Measurements from ENCODE around the gene HDDC3. TPM values are rescaled to one million over a fixed set of nuclear protein-coding genes. Genes with fewer than 3 reads are reported as not detected.
"Not testable (repeated sequence)": the region's sequence is repeated elsewhere in the genome, so short reads cannot be mapped to it uniquely, and the experiment has no call there.

HDDC3 gene
- total RNA-seq, 4 donors from 2014 or later, result 12.0 to 21.1 (median 19.4) TPM

DNA sequence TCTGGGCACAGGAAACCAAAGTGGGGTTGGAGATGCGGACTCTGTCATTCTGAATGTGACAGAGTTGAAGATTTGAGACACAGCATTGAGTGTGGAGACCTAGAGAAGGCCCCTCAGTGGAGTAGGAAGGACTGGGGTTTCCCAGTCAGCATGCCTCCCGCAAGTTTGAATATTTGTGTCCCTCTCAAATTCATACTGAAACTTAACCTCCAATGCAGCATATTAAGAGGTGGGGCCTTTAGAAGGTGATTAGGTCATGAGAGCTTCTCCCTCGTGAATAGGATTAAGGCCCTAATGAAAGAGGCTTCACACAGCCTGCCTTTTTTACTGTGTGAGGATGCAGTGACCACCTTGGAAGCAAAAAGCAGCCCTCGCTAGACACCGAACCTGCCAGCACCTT, 8.0 kb downstream of the HDDC3 start:
- TF ChIP-seq, protein P1, sequence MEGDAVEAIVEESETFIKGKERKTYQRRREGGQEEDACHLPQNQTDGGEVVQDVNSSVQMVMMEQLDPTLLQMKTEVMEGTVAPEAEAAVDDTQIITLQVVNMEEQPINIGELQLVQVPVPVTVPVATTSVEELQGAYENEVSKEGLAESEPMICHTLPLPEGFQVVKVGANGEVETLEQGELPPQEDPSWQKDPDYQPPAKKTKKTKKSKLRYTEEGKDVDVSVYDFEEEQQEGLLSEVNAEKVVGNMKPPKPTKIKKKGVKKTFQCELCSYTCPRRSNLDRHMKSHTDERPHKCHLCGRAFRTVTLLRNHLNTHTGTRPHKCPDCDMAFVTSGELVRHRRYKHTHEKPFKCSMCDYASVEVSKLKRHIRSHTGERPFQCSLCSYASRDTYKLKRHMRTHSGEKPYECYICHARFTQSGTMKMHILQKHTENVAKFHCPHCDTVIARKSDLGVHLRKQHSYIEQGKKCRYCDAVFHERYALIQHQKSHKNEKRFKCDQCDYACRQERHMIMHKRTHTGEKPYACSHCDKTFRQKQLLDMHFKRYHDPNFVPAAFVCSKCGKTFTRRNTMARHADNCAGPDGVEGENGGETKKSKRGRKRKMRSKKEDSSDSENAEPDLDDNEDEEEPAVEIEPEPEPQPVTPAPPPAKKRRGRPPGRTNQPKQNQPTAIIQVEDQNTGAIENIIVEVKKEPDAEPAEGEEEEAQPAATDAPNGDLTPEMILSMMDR (IDR thresholded peaks at IDR 0.05), result no peak
- TF ChIP-seq POLR2A (IDR thresholded peaks at IDR 0.05), result no peak
- no peak for DNase-seq (ENCODE audit: low spot score in 2 of 2)
- no peak overlapping the region for H3K4me3 ChIP-seq (ENCODE audit: low read depth, poor library complexity, severe bottlenecking)
- WGBS, 2 donors, result 87 to 91% methylated on average over 5 of the region's 5 CpGs
- intact Hi-C loops (cut with DNase I; ENCODE audit: low total_unique reads), result no loop called here

DNA sequence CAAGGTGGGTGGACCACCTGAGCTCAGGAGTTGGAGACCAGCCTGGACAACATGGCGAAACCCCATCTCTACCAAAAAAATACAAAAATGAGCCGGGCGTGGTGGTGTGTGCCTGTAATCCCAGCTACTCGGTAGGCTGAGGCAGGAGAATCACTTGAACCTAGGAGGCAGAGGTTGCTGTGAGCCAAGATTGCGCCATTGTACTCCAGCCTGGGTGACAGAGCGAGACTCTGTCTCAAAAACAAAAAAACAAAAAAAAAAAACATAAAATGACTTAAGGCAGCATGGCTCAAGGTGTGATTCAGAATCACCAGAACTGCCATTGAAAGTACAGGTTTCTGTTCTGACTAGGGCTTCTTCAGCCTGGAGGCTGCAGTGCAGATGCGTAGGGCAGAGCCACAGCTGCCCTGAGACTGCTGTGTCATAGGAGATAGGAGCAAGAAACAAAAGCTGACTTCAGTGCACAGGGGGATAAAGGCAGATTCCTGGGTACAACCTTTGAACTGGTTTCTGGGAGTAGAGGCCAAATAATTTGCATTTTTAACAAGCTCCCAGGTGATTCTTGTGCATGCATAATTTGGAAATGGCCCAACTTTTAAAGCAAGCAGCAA, 9.5 kb downstream of the HDDC3 start:
- intact Hi-C loops (cut with DNase I; ENCODE audit: low total_unique reads); H3K4me3 ChIP-seq (ENCODE audit: low read depth, poor library complexity, severe bottlenecking); DNase-seq (ENCODE audit: low spot score in 2 of 2): not testable (repeated sequence)
- WGBS, 2 donors, result 92% methylated on average over 7 of the region's 7 CpGs

DNA sequence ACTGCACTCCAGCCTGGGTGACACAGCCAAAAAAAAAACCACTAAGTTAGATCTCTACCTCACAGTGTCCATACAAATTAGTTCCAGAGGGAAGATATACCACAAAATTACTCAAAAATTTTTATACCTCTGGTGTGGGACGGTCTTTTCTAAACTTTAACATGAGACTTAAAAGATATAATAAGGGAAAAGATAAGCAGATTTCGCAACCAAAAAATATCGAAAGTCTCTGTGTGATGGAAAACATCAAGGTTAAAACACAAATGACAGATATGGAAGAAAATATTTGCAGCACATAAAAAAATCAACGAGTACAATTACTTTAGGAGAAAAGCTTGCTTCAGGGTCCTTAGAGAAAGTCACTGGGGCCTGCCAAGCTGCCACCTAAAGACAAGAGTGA, 10.5 kb downstream of the HDDC3 start:
- no peak for DNase-seq (ENCODE audit: low spot score in 2 of 2)
- 86 to 89% methylated on average over 4 of the region's 4 CpGs for WGBS, 2 donors
- intact Hi-C loops (cut with DNase I; ENCODE audit: low total_unique reads), result no loop called here

DNA sequence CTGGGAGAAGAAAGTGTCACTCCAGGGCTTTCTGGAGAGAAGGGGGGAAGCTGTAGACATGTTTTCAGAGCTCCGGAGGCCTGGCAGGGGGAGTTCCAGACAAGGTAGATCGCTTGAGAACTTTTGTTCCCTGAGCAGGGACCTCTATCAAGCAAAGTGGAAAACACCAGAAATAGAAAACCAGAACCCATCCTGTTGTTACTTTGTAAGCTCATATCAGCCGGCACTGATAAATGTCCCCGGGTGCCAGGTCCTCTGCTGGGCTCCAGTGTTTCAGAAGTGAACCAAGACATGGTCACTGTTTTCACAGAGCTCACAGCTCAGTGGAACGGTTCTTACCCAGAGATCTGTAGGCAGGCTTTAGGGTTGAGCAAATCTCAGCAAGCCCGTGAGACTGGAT, 13.5 kb downstream of the HDDC3 start:
- WGBS, 2 donors, result 93 to 95% methylated on average over 6 of the region's 6 CpGs
- DNase-seq (ENCODE audit: low spot score in 2 of 2), result no peak
- H3K4me3 ChIP-seq (ENCODE audit: low read depth, poor library complexity, severe bottlenecking), result no peak overlapping the region
- intact Hi-C loops (cut with DNase I; ENCODE audit: low total_unique reads), result no loop called here
- no peak for TF ChIP-seq POLR2A (IDR thresholded peaks at IDR 0.05)
- TF ChIP-seq, protein P1 (IDR thresholded peaks at IDR 0.05), result no peak

More for the DNA sequence above, 10.5 kb downstream of the HDDC3 start:
- TF ChIP-seq, protein P1 (IDR thresholded peaks at IDR 0.05), result no peak
- TF ChIP-seq POLR2A (IDR thresholded peaks at IDR 0.05), result no peak
- H3K4me3 ChIP-seq (ENCODE audit: low read depth, poor library complexity, severe bottlenecking), result no peak overlapping the region

DNA sequence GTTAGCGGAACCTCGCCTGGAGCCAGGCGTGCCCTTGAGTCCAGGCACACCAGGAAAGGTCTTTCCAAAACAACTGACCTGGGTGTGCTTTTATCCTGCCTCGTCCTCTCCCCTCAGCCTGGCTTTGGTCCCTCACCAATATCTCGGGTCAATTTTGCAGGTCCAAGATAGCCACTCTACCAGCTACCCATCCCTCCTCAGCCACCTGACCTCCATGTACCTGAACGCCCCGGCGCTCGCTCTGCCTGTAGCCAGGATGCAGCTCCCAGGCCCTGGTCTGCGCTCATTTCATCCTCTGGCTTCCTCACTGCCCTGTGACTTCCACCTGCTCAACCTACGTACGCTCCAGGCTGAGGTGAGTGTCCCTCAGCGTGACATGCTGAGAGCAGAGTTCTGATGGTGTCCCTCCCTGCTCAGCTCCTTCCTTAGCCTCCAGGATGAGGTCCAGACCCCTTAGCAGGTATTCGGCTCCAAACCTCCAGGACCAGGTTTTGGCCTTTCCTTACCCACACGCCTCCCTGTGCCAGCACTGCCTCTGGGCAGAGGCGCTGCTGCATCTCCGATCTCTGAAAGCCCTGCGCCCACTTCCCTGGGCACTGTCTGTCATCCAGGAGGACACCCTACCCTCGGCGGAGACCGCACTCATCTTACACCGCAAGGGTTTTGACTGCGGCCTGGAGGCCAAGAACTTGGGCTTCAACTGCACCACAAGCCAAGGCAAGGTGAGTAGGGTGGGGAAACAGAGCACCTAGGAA, 14.1 kb downstream of the HDDC3 start:
- TF ChIP-seq, protein P1 (IDR thresholded peaks at IDR 0.05), result no peak
- TF ChIP-seq POLR2A (IDR thresholded peaks at IDR 0.05), result no peak
- WGBS, 2 donors, result 91 to 95% methylated on average over 23 of the region's 23 CpGs
- H3K4me3 ChIP-seq (ENCODE audit: low read depth, poor library complexity, severe bottlenecking), result no peak overlapping the region
- no peak for DNase-seq (ENCODE audit: low spot score in 2 of 2)
- intact Hi-C loops (cut with DNase I; ENCODE audit: low total_unique reads), result no loop called here

DNA sequence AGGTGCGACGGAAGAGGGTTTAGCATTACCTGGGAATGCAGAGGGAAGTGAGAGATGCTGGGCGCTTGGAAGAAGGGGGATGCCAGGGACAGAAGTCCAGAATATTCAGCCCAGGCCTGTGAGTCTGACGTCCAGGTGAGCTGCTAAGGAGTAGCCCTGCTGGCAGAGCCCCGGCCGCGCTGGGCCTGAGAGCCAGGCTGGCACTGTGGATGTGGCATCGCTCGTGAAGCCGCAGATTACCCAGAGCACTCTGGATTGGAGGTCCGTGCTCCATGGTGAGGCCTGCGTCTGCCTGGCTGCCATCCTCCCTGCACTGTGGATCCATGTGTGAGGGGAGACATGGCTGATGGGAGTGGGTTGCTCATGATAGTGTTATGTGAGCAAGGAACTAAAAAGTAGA, 14.8 kb downstream of the HDDC3 start:
- 88% methylated on average over 11 to 12 of the region's 12 CpGs for WGBS, 2 donors
- TF ChIP-seq POLR2A (IDR thresholded peaks at IDR 0.05), result no peak
- TF ChIP-seq, protein P1 (IDR thresholded peaks at IDR 0.05), result no peak
- no peak for DNase-seq (ENCODE audit: low spot score in 2 of 2)
- intact Hi-C loops (cut with DNase I; ENCODE audit: low total_unique reads), result no loop called here
- H3K4me3 ChIP-seq (ENCODE audit: low read depth, poor library complexity, severe bottlenecking), result no peak overlapping the region

All from lower leg skin (tissue), 4 donors.